SU-DHL-6 (cell line): ENCODE results near the gene PLAGL1.

ENCODE experiments used
- H2AFZ ChIP-seq: fragments of 200-600 bp; sonication (generic); 2 replicates; pipeline ENCODE4 v1.6.1; 2014; ENCODE audit warnings: low read depth, mild to moderate bottlenecking, moderate library complexity, mixed read lengths, antibody characterized with exemption, low read length; ENCODE audit not compliant: severe bottlenecking
- H3F3A ChIP-seq: fragments of 200-600 bp; shearing (Covaris generic); 2 replicates; pipeline ENCODE4 v1.6.0; 2016; ENCODE audit warnings: antibody characterized with exemption, mild to moderate bottlenecking; ENCODE audit not compliant: insufficient read depth
- H3K27ac ChIP-seq: fragments of 200-600 bp; sonication (generic); 2 replicates; pipeline ENCODE4 v1.5.1; 2016; ENCODE audit warnings: low read depth, mild to moderate bottlenecking, low read length, moderate library complexity, mixed read lengths
- H3K27me3 ChIP-seq: fragments of 200-600 bp; sonication (generic), shearing (Covaris generic); 2 replicates; pipeline ENCODE4 v1.6.0; 2014; ENCODE audit warnings: mild to moderate bottlenecking, low read length
- H3K36me3 ChIP-seq: fragments of 200-600 bp; sonication (generic); 2 replicates; pipeline ENCODE4 v1.6.1; 2014; ENCODE audit warnings: mild to moderate bottlenecking, low read length, mixed read lengths
- H3K4me2 ChIP-seq: fragments of 300-600, 200-600 bp; shearing (Covaris generic), sonication (generic); 2 replicates; pipeline ENCODE4 v1.6.0; 2014; ENCODE audit warnings: low read length, low read depth, mild to moderate bottlenecking; ENCODE audit not compliant: poor library complexity, severe bottlenecking
- H3K4me3 ChIP-seq: fragments of 200-600 bp; sonication (generic); 2 replicates; pipeline ENCODE4 v1.5.1; 2014; ENCODE audit warnings: antibody characterized with exemption, low read length, mild to moderate bottlenecking, mixed read lengths; ENCODE audit not compliant: insufficient read depth, poor library complexity, severe bottlenecking
- H3K79me2 ChIP-seq: fragments of 200-600 bp; sonication (generic); 2 replicates; pipeline ENCODE4 v1.6.1; 2014; ENCODE audit warnings: mild to moderate bottlenecking, low read length, moderate library complexity; ENCODE audit not compliant: insufficient read depth
- H3K9ac ChIP-seq: fragments of 200-600 bp; sonication (generic); 2 replicates; pipeline ENCODE4 v1.7.0; 2014; ENCODE audit warnings: mild to moderate bottlenecking, low read length
- H3K9me2 ChIP-seq: fragments of 200-600 bp; sonication (generic); replicated peaks from 2 replicates; pipeline ENCODE4 v1.6.1; 2014; ENCODE audit warnings: low read length; ENCODE audit not compliant: insufficient read depth
- H3K9me3 ChIP-seq: fragments of 200-600 bp; sonication (generic); 2 replicates; pipeline ENCODE4 v1.6.1; 2014; ENCODE audit warnings: low read length, mixed read lengths; ENCODE audit not compliant: insufficient read depth
- H4K20me1 ChIP-seq: fragments of 200-600 bp; sonication (generic); 2 replicates; pipeline ENCODE4 v1.6.1; 2014; ENCODE audit warnings: low read depth, mild to moderate bottlenecking, antibody characterized with exemption, low read length, moderate library complexity, mixed read lengths
- CTCF ChIP-seq: fragments of 200-600 bp; sonication (generic); IDR thresholded peaks from one replicate; pipeline ENCODE4 v1.5.1; 2017; ENCODE audit warnings: antibody characterized with exemption, mild to moderate bottlenecking, low read length, moderate library complexity; ENCODE audit not compliant: insufficient read depth, poor library complexity, severe bottlenecking
- EZH2phosphoT487 ChIP-seq: fragments of 200-600 bp; sonication (generic), shearing (Covaris generic); conservative IDR thresholded peaks from 2 replicates; pipeline ENCODE4 v1.6.1; 2018; ENCODE audit warnings: mild to moderate bottlenecking, antibody characterized with exemption, low read length, moderate library complexity, mixed read lengths

The PLAGL1 gene

GRCh38 chr6:143901885-143902750 is 105.9 kb downstream of the PLAGL1 start:
- Histone ChIP-seq H3K4me2 (no peak overlapping the region), H3K9me2 (no peaks in the 10 kb centered on the region), H3K36me3 (no peaks in the 10 kb centered on the region), H3K27ac (no peak overlapping the region), H3K4me3 (no peak overlapping the region), H3K9ac (no peak overlapping the region), H3K9me3 (no peaks in the 10 kb centered on the region), H3K27me3 (no peaks in the 10 kb centered on the region), H3F3A (no peaks in the 10 kb centered on the region), H4K20me1 (no peaks in the 10 kb centered on the region), H2AFZ (no peak overlapping the region), H3K79me2 (no peaks in the 10 kb centered on the region)
- no peak for TF ChIP-seq EZH2phosphoT487
- no peak for TF ChIP-seq CTCF

GRCh38 chr6:143900358-143900757 is 107.7 kb downstream of the PLAGL1 start:
- Histone ChIP-seq H3K79me2 (no peaks in the 10 kb centered on the region), H3K9me3 (no peaks in the 10 kb centered on the region), H3K4me3 (no peak overlapping the region), H3K36me3 (no peaks in the 10 kb centered on the region), H4K20me1 (no peaks in the 10 kb centered on the region), H3K4me2 (no peak overlapping the region), H3K27ac (no peak overlapping the region), H3K27me3 (no peaks in the 10 kb centered on the region), H3K9me2 (no peaks in the 10 kb centered on the region), H2AFZ (no peak overlapping the region), H3K9ac (no peak overlapping the region), H3F3A (no peaks in the 10 kb centered on the region)
- TF ChIP-seq EZH2phosphoT487 = no peak
- TF ChIP-seq CTCF = no peak

GRCh38 chr6:143896126-143896860 is 111.8 kb downstream of the PLAGL1 start:
- Histone ChIP-seq H3K36me3 (no peaks in the 10 kb centered on the region), H3K4me2 (no peak overlapping the region), H3F3A (no peaks in the 10 kb centered on the region), H3K9ac (no peak overlapping the region), H3K27ac (no peak overlapping the region), H3K9me3 (no peaks in the 10 kb centered on the region), H2AFZ (no peak overlapping the region), H3K79me2 (no peaks in the 10 kb centered on the region), H4K20me1 (no peaks in the 10 kb centered on the region), H3K4me3 (no peak overlapping the region), H3K9me2 (no peaks in the 10 kb centered on the region), H3K27me3 (no peaks in the 10 kb centered on the region)
- no peak for TF ChIP-seq EZH2phosphoT487
- no peak for TF ChIP-seq CTCF
